Pulmonary artery endothelial cell (primary cell): ENCODE measurements around the gene PSPN. TPM values are rescaled to one million over a fixed set of nuclear protein-coding genes. Genes with fewer than 3 reads are reported as not detected.

ENCODE experiments used
- DNase-seq: peaks from one replicate; pipeline ENCODE4 v3.0.0-alpha.2; 2011; ENCODE audit warnings: low read depth, low spot score
- total RNA-seq: library from RNA; depleted of rRNA; stranded (reverse); fragments of >200 nt; gene quantifications from 2 replicates; pipeline ENCODE4 v1.2.3, GENCODE V29; 2014

The PSPN gene
- total RNA-seq, 1 donor from 2014 or later, result 0.73 TPM

GRCh38 chr19:6326815-6327214, 48.9 kb downstream of the PSPN start:
- DNase-seq, result no peak

DNA sequence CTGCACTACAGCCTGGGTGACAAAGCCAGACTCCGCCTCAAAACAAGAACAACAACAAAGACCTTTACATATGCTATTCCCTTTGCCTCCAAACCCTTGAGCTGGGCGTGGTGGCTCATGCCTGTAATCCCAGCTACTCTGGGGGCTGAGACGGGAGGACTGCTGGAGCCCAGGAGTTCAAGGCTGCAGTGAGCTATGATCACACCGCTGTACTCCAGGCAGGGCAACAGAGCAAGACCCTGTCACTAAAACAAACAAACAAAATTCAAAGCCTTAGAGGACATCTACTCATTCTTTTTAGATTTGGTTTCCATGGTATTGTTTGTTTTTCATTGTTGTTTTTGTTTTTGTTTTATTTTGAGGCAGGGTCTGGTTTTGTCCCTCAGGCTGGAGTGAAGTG, 50.1 kb downstream of the PSPN start:
- no peak for DNase-seq

Other genes with a start within 250 kb of the PSPN start
- not detected in 2 replicates for gene ACSBG2, start 240.3 kb downstream of the PSPN start, total RNA-seq
- 6.0 and 7.6 TPM in 2 replicates for gene MLLT1, start 96.0 kb downstream of the PSPN start, total RNA-seq
- not detected in 2 replicates for gene ACER1, start 42.3 kb downstream of the PSPN start, total RNA-seq
- gene CLPP, start 14.4 kb downstream of the PSPN start, total RNA-seq, result 66.8 and 68.6 TPM in 2 replicates
- 15.8 and 26.6 TPM in 2 replicates for gene ALKBH7, start 3.1 kb downstream of the PSPN start, total RNA-seq
- gene GTF2F1, start 17.2 kb upstream of the PSPN start, total RNA-seq, result 56.8 and 65.9 TPM in 2 replicates
- 152 and 168 TPM in 2 replicates for gene KHSRP, start 48.9 kb upstream of the PSPN start, total RNA-seq
- gene SLC25A41, start 57.8 kb upstream of the PSPN start, total RNA-seq, result 0.07 TPM in 1 of 2 replicates, not detected in the other
- gene SLC25A23, start 83.9 kb upstream of the PSPN start, total RNA-seq, result 24.1 and 32.5 TPM in 2 replicates
- gene CRB3, start 88.3 kb upstream of the PSPN start, total RNA-seq, result 0.11 and 0.13 TPM in 2 replicates
- gene DENND1C, start 105.9 kb upstream of the PSPN start, total RNA-seq, result not detected in 2 replicates
- gene TUBB4A, start 126.4 kb upstream of the PSPN start, total RNA-seq, result 0.26 TPM in 1 of 2 replicates, not detected in the other
- gene TNFSF9, start 155.1 kb upstream of the PSPN start, total RNA-seq, result 0.40 and 0.53 TPM in 2 replicates
- gene CD70, start 215.2 kb upstream of the PSPN start, total RNA-seq, result not detected in 2 replicates